ENCODE measurements around the gene HRH1.
"Not testable (repeated sequence)": the region's sequence is repeated elsewhere in the genome, so short reads cannot be mapped to it uniquely, and the experiment has no call there.

Gene HRH1

GRCh38 chr3:11143476-11143875, 10.8 kb upstream of the HRH1 start:
- no peak for DNase-seq (ENCODE audit: low spot score)

- no peak for DNase-seq (ENCODE audit: low spot score)
Observed at GRCh38 chr3:11144996-11145395, 9.3 kb upstream of the HRH1 start.

GRCh38 chr3:11145888-11146287, 8.4 kb upstream of the HRH1 start:
- DNase-seq (ENCODE audit: low spot score) = no peak

- no peak for DNase-seq (ENCODE audit: low spot score)
Observed at GRCh38 chr3:11146773-11147660, 7.3 kb upstream of the HRH1 start.

GRCh38 chr3:11150256-11150655, 4.0 kb upstream of the HRH1 start:
- DNase-seq (ENCODE audit: low spot score) = no peak

GRCh38 chr3:11152301-11152700, 2.0 kb upstream of the HRH1 start:
- no peak for DNase-seq (ENCODE audit: low spot score)

GRCh38 chr3:11154953-11155325, 646 bp downstream of the HRH1 start:
- no peak for DNase-seq (ENCODE audit: low spot score)

- DNase-seq (ENCODE audit: low spot score) = no peak
Observed at GRCh38 chr3:11155341-11156025, 1.2 kb downstream of the HRH1 start.

- no peak for DNase-seq (ENCODE audit: low spot score)
Observed at GRCh38 chr3:11156026-11156410, 1.7 kb downstream of the HRH1 start.

- no peak for DNase-seq (ENCODE audit: low spot score)
Observed at GRCh38 chr3:11157421-11157820, 3.1 kb downstream of the HRH1 start.

GRCh38 chr3:11159421-11159904, 5.2 kb downstream of the HRH1 start:
- no peak for DNase-seq (ENCODE audit: low spot score)

GRCh38 chr3:11161666-11162065, 7.4 kb downstream of the HRH1 start:
- DNase-seq (ENCODE audit: low spot score) = no peak

GRCh38 chr3:11162401-11163345, 8.4 kb downstream of the HRH1 start:
- DNase-seq (ENCODE audit: low spot score) = no peak

GRCh38 chr3:11164607-11165006, 10.3 kb downstream of the HRH1 start:
- no peak for DNase-seq (ENCODE audit: low spot score)

GRCh38 chr3:11165476-11165875, 11.2 kb downstream of the HRH1 start:
- DNase-seq (ENCODE audit: low spot score) = no peak

GRCh38 chr3:11166807-11167400, 12.6 kb downstream of the HRH1 start:
- DNase-seq (ENCODE audit: low spot score) = not testable (repeated sequence)

GRCh38 chr3:11167590-11167989, 13.3 kb downstream of the HRH1 start:
- DNase-seq (ENCODE audit: low spot score) = no peak

GRCh38 chr3:11168406-11168805, 14.1 kb downstream of the HRH1 start:
- no peak for DNase-seq (ENCODE audit: low spot score)

- DNase-seq (ENCODE audit: low spot score) = no peak
Observed at GRCh38 chr3:11168881-11169805, 14.8 kb downstream of the HRH1 start.

- no peak for DNase-seq (ENCODE audit: low spot score)
Observed at GRCh38 chr3:11170052-11170770, 15.9 kb downstream of the HRH1 start.

Measured in hematopoietic multipotent progenitor cell treated with erythropoietin and hydrocortisone succinate and interleukin-3 and kit ligand, for 15 days (in vitro differentiated cells).